GM19438 (cell line): ENCODE measurements around the gene PDX1.

Source experiments
- ATAC-seq: cut with Tn5 transposase; IDR thresholded peaks from one replicate; pipeline ENCODE4 v1.9.1; 2021; ENCODE audit warnings: low read depth; ENCODE audit not compliant: unreplicated experiment

Gene PDX1

GRCh38 chr13:27919934-27920676, at the start of gene PDX1:
PDX1 (plus strand) TSS chr13:27920000; CDS start chr13:27920139, 139 bp downstream.
- ATAC-seq, result no peak

- no peak for ATAC-seq
Observed at GRCh38 chr13:27878274-27878673, 41.5 kb upstream of the PDX1 start.

GRCh38 chr13:27889471-27889870, 30.3 kb upstream of the PDX1 start:
- ATAC-seq, result no peak

- ATAC-seq, result no peak
Observed at GRCh38 chr13:27896726-27897125, 23.1 kb upstream of the PDX1 start.

GRCh38 chr13:27904719-27905118, 15.1 kb upstream of the PDX1 start:
- no peak for ATAC-seq

GRCh38 chr13:27905650-27906049, 14.2 kb upstream of the PDX1 start:
- no peak for ATAC-seq

- no peak for ATAC-seq
Observed at GRCh38 chr13:27907121-27907787, 12.5 kb upstream of the PDX1 start.

GRCh38 chr13:27909378-27909777, 10.4 kb upstream of the PDX1 start:
- ATAC-seq, result no peak

- no peak for ATAC-seq
Observed at GRCh38 chr13:27911521-27911920, 8.3 kb upstream of the PDX1 start.

GRCh38 chr13:27913160-27913559, 6.6 kb upstream of the PDX1 start:
- ATAC-seq, result no peak

GRCh38 chr13:27915301-27916207, 4.2 kb upstream of the PDX1 start:
- ATAC-seq, result no peak

GRCh38 chr13:27917121-27917947, 2.5 kb upstream of the PDX1 start:
- no peak for ATAC-seq

GRCh38 chr13:27918041-27918917, 1.5 kb upstream of the PDX1 start:
- ATAC-seq, result no peak

GRCh38 chr13:27918918-27919658, 712 bp upstream of the PDX1 start:
- ATAC-seq, result no peak

GRCh38 chr13:27919659-27919933, 204 bp upstream of the PDX1 start:
- ATAC-seq, result no peak

GRCh38 chr13:27920677-27921420, 1.0 kb downstream of the PDX1 start:
- no peak for ATAC-seq

- ATAC-seq, result no peak
Observed at GRCh38 chr13:27921421-27921960, 1.7 kb downstream of the PDX1 start.
